Panc1 (cell line): ENCODE data around the gene ADORA2A.

Source experiments
- CTCF ChIP-seq: fragments of 450-650 bp; IDR thresholded peaks from 2 replicates; pipeline ENCODE4 v1.5.1; 2017; ENCODE audit warnings: mild to moderate bottlenecking
- REST ChIP-seq, 2 experiments: IDR thresholded peaks; 2 replicates each; pipeline ENCODE4 v1.6.1; 2011 to 2012; ENCODE audit warnings: low read depth in 2 of 2, control low read depth in 1 of 2, low read length in 1 of 2, mild to moderate bottlenecking in 1 of 2, moderate library complexity in 1 of 2; ENCODE audit not compliant: insufficient read depth in 1 of 2

GRCh38 chr22:24441406-24442351 is 14.3 kb downstream of the ADORA2A start:
- TF ChIP-seq CTCF (no peak), REST (IDR thresholded peaks at IDR 0.05; ENCODE audit: insufficient read depth in 1 of 2, low read depth in 2 of 2, low read length in 1 of 2) (no peak)
